Endothelial cell of umbilical vein (primary cell): ENCODE results near the gene FEN1. TPM values are rescaled to one million over a fixed set of nuclear protein-coding genes. Genes with fewer than 3 reads are reported as not detected.

Source experiments
- BruUV-seq: library from RNA; stranded (reverse); fragments of 400-500 nt; replicated peaks from 2 replicates; lab custom pipeline; 2021; lab: Mats Ljungman, UMichigan
- CTCF ChIA-PET: fragments of 300-600, 350-600 bp; sonication (Branson Sonifier 250); formaldehyde crosslinking; loops from one replicate; lab custom pipeline; 2021; ENCODE audit warnings: antibody characterized with exemption, inconsistent platforms; lab: Charles Lee
- POLR2A ChIA-PET: fragments of 300-600, 350-600 bp; sonication (Branson Sonifier 250); formaldehyde crosslinking; loops from one replicate; lab custom pipeline; 2021; ENCODE audit warnings: antibody characterized with exemption, inconsistent platforms; lab: Charles Lee
- DNase-seq: peaks from one replicate; pipeline ENCODE4 v3.0.0-alpha.2; 2011; ENCODE audit warnings: low read depth, low spot score
- FAIRE-seq: peaks from 2 replicates; lab custom pipeline; 2011; peaks lifted over from hg19 to GRCh38; lab: Jason Lieb, UNC
- H2AFZ ChIP-seq: 2 replicates; pipeline ENCODE4 v1.6.0; 2012; ENCODE audit warnings: low read depth, low read length, control low read depth, inconsistent platforms
- H3K27ac ChIP-seq: 2 replicates; pipeline ENCODE4 v1.5.1; 2011; ENCODE audit warnings: low read depth, mild to moderate bottlenecking, control low read depth, low read length, moderate library complexity; ENCODE audit not compliant: insufficient read depth
- H3K27me3 ChIP-seq, 2 experiments: 2 replicates each; pipeline versions ENCODE4 v1.6.0 to v1.6.1; 2011; ENCODE audit warnings: low read length in 2 of 2, mixed read lengths in 1 of 2; ENCODE audit not compliant: control insufficient read depth in 2 of 2, insufficient read depth in 2 of 2
- H3K36me3 ChIP-seq, 2 experiments: 2 replicates in 1 of 2; 3 replicates in 1 of 2; pipeline ENCODE4 v1.5.1; 2011; ENCODE audit warnings: low read length in 2 of 2, mild to moderate bottlenecking in 1 of 2, moderate library complexity in 1 of 2; ENCODE audit not compliant: control insufficient read depth in 2 of 2, insufficient read depth in 2 of 2; ENCODE audit errors: extremely low read depth in 1 of 2
- H3K4me1 ChIP-seq: 3 replicates; pipeline ENCODE4 v1.5.1; 2011; ENCODE audit warnings: mild to moderate bottlenecking, low read length; ENCODE audit not compliant: control insufficient read depth, insufficient read depth; ENCODE audit errors: extremely low read depth
- H3K4me2 ChIP-seq: 2 replicates; pipeline ENCODE4 v1.6.1; 2011; ENCODE audit warnings: low read length, control low read depth, mixed read lengths; ENCODE audit not compliant: insufficient read depth
- H3K4me3 ChIP-seq, 3 experiments: fragments of 200-600 bp in 1 of 3; sonication (generic), shearing (Covaris generic) in 1 of 3; replicated peaks in 1 of 3; 2 replicates each; pipeline ENCODE4 v1.5.1; 2011 to 2016; ENCODE audit warnings: control low read depth in 3 of 3, low read length in 3 of 3, mild to moderate bottlenecking in 2 of 3, inconsistent platforms in 1 of 3, low read depth in 1 of 3, moderate library complexity in 1 of 3; ENCODE audit not compliant: insufficient read depth in 1 of 3
- H3K79me2 ChIP-seq: 2 replicates; pipeline ENCODE4 v1.6.0; 2012; ENCODE audit warnings: low read length, inconsistent platforms; ENCODE audit not compliant: control insufficient read depth, insufficient read depth
- H3K9ac ChIP-seq: replicated peaks from 2 replicates; pipeline ENCODE3; 2011; ENCODE audit warnings: low read length, control low read depth; ENCODE audit not compliant: insufficient read depth; ENCODE audit errors: extremely low read depth
- H3K9me1 ChIP-seq: replicated peaks from 3 replicates; pipeline ENCODE4 v1.6.0; 2011; ENCODE audit warnings: mild to moderate bottlenecking, low read length; ENCODE audit not compliant: control insufficient read depth, insufficient read depth; ENCODE audit errors: extremely low read depth
- H3K9me3 ChIP-seq: replicated peaks from 2 replicates; pipeline ENCODE4 v1.5.1; 2012; ENCODE audit warnings: low read length, inconsistent platforms; ENCODE audit not compliant: control insufficient read depth, insufficient read depth
- H4K20me1 ChIP-seq: replicated peaks from 2 replicates; pipeline ENCODE3; 2011; ENCODE audit warnings: mild to moderate bottlenecking, low read length; ENCODE audit not compliant: control insufficient read depth, insufficient read depth; ENCODE audit errors: extremely low read depth
- CTCF ChIP-seq, 2 donors: IDR thresholded peaks; 1 replicate in 1 of 2; 2 replicates in 1 of 2; pipeline ENCODE4 v1.5.1; 2011; ENCODE audit warnings: low read length in 2 of 2, mild to moderate bottlenecking in 2 of 2, moderate library complexity in 2 of 2, control low read depth in 1 of 2, inconsistent platforms in 1 of 2, low read depth in 1 of 2; ENCODE audit not compliant: insufficient read depth in 1 of 2; ENCODE audit errors: extremely low read depth in 1 of 2
- EZH2 ChIP-seq: IDR thresholded peaks from 2 replicates; pipeline ENCODE4 v1.6.1; 2012; ENCODE audit warnings: borderline replicate concordance, low read depth, mild to moderate bottlenecking, moderate library complexity, low read length, inconsistent platforms; ENCODE audit not compliant: severe bottlenecking
- FOS ChIP-seq: IDR thresholded peaks from 2 replicates; pipeline ENCODE4 v1.6.1; 2011; ENCODE audit warnings: mild to moderate bottlenecking, low read length, moderate library complexity, borderline replicate concordance; ENCODE audit not compliant: insufficient read depth
- GATA2 ChIP-seq: IDR thresholded peaks from 2 replicates; pipeline ENCODE4 v1.7.0; 2011; ENCODE audit warnings: low read depth, mild to moderate bottlenecking, moderate library complexity, mixed read lengths, low read length; ENCODE audit not compliant: insufficient read length, insufficient read depth
- JUN ChIP-seq: IDR thresholded peaks from 2 replicates; pipeline ENCODE4 v1.6.1; 2011; ENCODE audit warnings: borderline replicate concordance, low read depth; ENCODE audit not compliant: insufficient read length, insufficient read depth
- MAX ChIP-seq: IDR thresholded peaks from 2 replicates; pipeline ENCODE4 v1.6.1; 2011; ENCODE audit not compliant: insufficient read depth, insufficient read length
- MYC ChIP-seq: IDR thresholded peaks from one replicate; pipeline ENCODE4 v1.6.1; 2011; ENCODE audit warnings: mild to moderate bottlenecking, low read depth, low read length
- POLR2A ChIP-seq: IDR thresholded peaks from 2 replicates; pipeline ENCODE4 v1.6.1; 2012; ENCODE audit warnings: low read depth, mild to moderate bottlenecking, control low read depth, low read length
- POLR2AphosphoS5 ChIP-seq: IDR thresholded peaks from 2 replicates; pipeline ENCODE4 v1.6.1; 2012; ENCODE audit warnings: low read depth, mild to moderate bottlenecking, control low read depth, low read length, moderate library complexity; ENCODE audit not compliant: insufficient read depth
- dilution Hi-C: fragments of 300-500 bp; cut with MboI; formaldehyde crosslinking; loops from one replicate; pipeline ENCODE4 v1.15.0; 2019; ENCODE audit warnings: low sequenced_read_pairs; ENCODE audit not compliant: extremely low pct_ligation_motif_present
- intact Hi-C: fragments of 100-400 bp; cut with micrococcal nuclease; formaldehyde crosslinking; loops from one replicate; pipeline ENCODE4 v1.10.0; 2022
- polyA plus RNA-seq, 4 experiments: library from polyadenylated mRNA; depleted of rRNA in 3 of 4; stranded (reverse) in 3 of 4; unstranded in 1 of 4; fragments of >200 nt; gene quantifications; 2 replicates each; pipeline versions ENCODE4 v1.2.1 to v1.2.3, GENCODE V29; 2011 to 2012; ENCODE audit warnings: missing spikeins in 1 of 4
- total RNA-seq: library from RNA; stranded (reverse); gene quantifications from 2 replicates; pipeline ENCODE4 v1.2.3, GENCODE V29; 2021

Gene FEN1
- total and polyA plus RNA-seq, 2 donors (not counting 3 experiments of a cell fraction or from before 2014, with no cell fraction given), result 29.3 to 60.5 TPM

GRCh38 chr11:61844909-61845565 is 52.3 kb downstream of the FEN1 start:
- H3K4me1 ChIP-seq, result no peaks in the 10 kb centered on the region
- no peak overlapping the region for H3K4me2 ChIP-seq
- peaks cover 37 to 58% of the 10 kb centered on the region in 2 experiments for H3K36me3 ChIP-seq
- no peak overlapping the region for H3K4me3 ChIP-seq
- H3K9me3 ChIP-seq, result no peaks in the 10 kb centered on the region
- intact Hi-C loops (no loop called here), dilution Hi-C loops (no loop called here)
- no peak overlapping the region for H2AFZ ChIP-seq
- ChIA-PET POLR2A (interaction anchor here (0.7 kb wide), 1 partner anchor 48 kb away, joined by 4 read pairs; no protein-coding TSS in a partner anchor), CTCF (interaction anchor here (1.7 to 2.6 kb wide), 2 partner anchors 48 to 263 kb away, joined by 4 to 13 read pairs; no protein-coding TSS in a partner anchor)
- TF ChIP-seq CTCF (IDR thresholded peaks at IDR 0.05; ENCODE audit: extremely low read depth in 1 of 2, insufficient read depth in 1 of 2, low read depth in 1 of 2, low read length in 2 of 2) (no peak), POLR2A (no peak), MYC (no peak), GATA2 (no peak), EZH2 (no peak), MAX (no peak), FOS (no peak), JUN (no peak), POLR2AphosphoS5 (no peak)
- DNase-seq (no peak), FAIRE-seq (no peak)
- no peak overlapping the region for H3K27ac ChIP-seq
- no peaks in the 10 kb centered on the region for H3K27me3 ChIP-seq
- no peaks in the 10 kb centered on the region for H3K9me1 ChIP-seq
- no TSS peak for BruUV-seq
- H3K79me2 ChIP-seq, result peaks cover 19% of the 10 kb centered on the region
- H3K9ac ChIP-seq, result no peak overlapping the region
- no peaks in the 10 kb centered on the region for H4K20me1 ChIP-seq
